GM21526 (cell line): ENCODE measurements around the gene RBP7.
"Not testable (repeated sequence)": the region's sequence is repeated elsewhere in the genome, so short reads cannot be mapped to it uniquely, and the experiment has no call there.

Experiments
- ATAC-seq: cut with Tn5 transposase; IDR thresholded peaks from one replicate; pipeline ENCODE4 v1.9.1; 2021; ENCODE audit warnings: moderate library complexity; ENCODE audit not compliant: unreplicated experiment, low FRiP score

Gene RBP7

GRCh38 chr1:10028956-10029500 is 32.0 kb downstream of the RBP7 start:
- ATAC-seq, result not testable (repeated sequence)

- ATAC-seq, result no peak
These were observed 34.4 kb downstream of the RBP7 start for GRCh38 chr1:10031461-10031860.

- ATAC-seq, result peak; percentile 93
These were observed 35.7 kb downstream of the RBP7 start, which contains the start of gene UBE4B for GRCh38 chr1:10032590-10033358. TSS of gene UBE4B (plus strand) at chr1:10032958. CDS start at chr1:10033671, 713 bp downstream.

GRCh38 chr1:10033359-10033845 is 36.4 kb downstream of the RBP7 start:
- peak; percentile 16 for ATAC-seq

GRCh38 chr1:10042746-10043145 is 45.7 kb downstream of the RBP7 start:
- no peak for ATAC-seq

GRCh38 chr1:10045480-10046355 is 48.7 kb downstream of the RBP7 start:
- no peak for ATAC-seq

GRCh38 chr1:10046356-10047085 is 49.5 kb downstream of the RBP7 start:
- ATAC-seq, result no peak

- ATAC-seq, result no peak
These were observed 51.6 kb downstream of the RBP7 start for GRCh38 chr1:10048601-10049000.

- no peak for ATAC-seq
These were observed 53.6 kb downstream of the RBP7 start for GRCh38 chr1:10050611-10051010.

- ATAC-seq, result no peak
These were observed 54.6 kb downstream of the RBP7 start for GRCh38 chr1:10051656-10052055.

- ATAC-seq, result no peak
These were observed 55.3 kb downstream of the RBP7 start for GRCh38 chr1:10052347-10052746.

GRCh38 chr1:10054465-10054864 is 57.4 kb downstream of the RBP7 start:
- no peak for ATAC-seq

GRCh38 chr1:10056599-10056987 is 59.6 kb downstream of the RBP7 start:
- ATAC-seq, result no peak

- ATAC-seq, result no peak
These were observed 60.3 kb downstream of the RBP7 start for GRCh38 chr1:10057343-10057742.

- no peak for ATAC-seq
These were observed 60.8 kb downstream of the RBP7 start for GRCh38 chr1:10057796-10058195.

- no peak for ATAC-seq
These were observed 62.3 kb downstream of the RBP7 start for GRCh38 chr1:10059342-10059718.

- no peak for ATAC-seq
These were observed 63.5 kb downstream of the RBP7 start for GRCh38 chr1:10060311-10061100.

GRCh38 chr1:10061276-10061675 is 64.2 kb downstream of the RBP7 start:
- no peak for ATAC-seq

- ATAC-seq, result no peak
These were observed 66.8 kb downstream of the RBP7 start for GRCh38 chr1:10063878-10064277.
